Immature natural killer cell (primary cell): ENCODE results near the gene REL. TPM values are rescaled to one million over a fixed set of nuclear protein-coding genes. Genes with fewer than 3 reads are reported as not detected.
"Not testable (repeated sequence)": the region's sequence is repeated elsewhere in the genome, so short reads cannot be mapped to it uniquely, and the experiment has no call there.

Experiments
- DNase-seq, 3 donors: peaks; one replicate each; pipeline ENCODE4 v3.0.0; 2022; ENCODE audit warnings: mixed read lengths in 1 of 3
- H3K27ac Mint-ChIP-seq, 6 donors: one replicate each; pipeline ENCODE4 v1.8.0; 2020; ENCODE audit warnings: mixed read lengths in 6 of 6, mild to moderate bottlenecking in 5 of 6, inconsistent platforms in 4 of 6, moderate library complexity in 3 of 6
- H3K27me3 Mint-ChIP-seq, 3 donors: one replicate each; pipeline ENCODE4 v1.8.0; 2020 to 2021; ENCODE audit warnings: low read depth in 3 of 3, mild to moderate bottlenecking in 3 of 3, mixed read lengths in 3 of 3, moderate library complexity in 3 of 3, inconsistent platforms in 1 of 3
- H3K36me3 Mint-ChIP-seq, 3 donors: one replicate each; pipeline ENCODE4 v1.8.0; 2020; ENCODE audit warnings: mixed read lengths in 3 of 3, inconsistent platforms in 2 of 3, mild to moderate bottlenecking in 2 of 3
- H3K4me1 Mint-ChIP-seq, 2 donors: one replicate each; pipeline ENCODE4 v1.8.0; 2020; ENCODE audit warnings: inconsistent platforms in 2 of 2, mild to moderate bottlenecking in 2 of 2, mixed read lengths in 2 of 2, moderate library complexity in 1 of 2
- H3K4me3 Mint-ChIP-seq, 5 donors: one replicate each; pipeline ENCODE4 v1.8.0; 2020; ENCODE audit warnings: mild to moderate bottlenecking in 5 of 5, mixed read lengths in 5 of 5, inconsistent platforms in 3 of 5, moderate library complexity in 3 of 5
- H3K9me3 Mint-ChIP-seq, 6 donors: one replicate each; pipeline ENCODE4 v1.8.0; 2020; ENCODE audit warnings: mild to moderate bottlenecking in 6 of 6, mixed read lengths in 6 of 6, inconsistent platforms in 4 of 6, moderate library complexity in 3 of 6
- polyA plus RNA-seq, 3 donors: library from polyadenylated mRNA; unstranded; fragments of 300-500 nt; fragmentation: Illumina TruSeq; gene quantifications; one replicate each; pipeline ENCODE4 v1.2.3, GENCODE V29; 2021

The REL gene
- polyA plus RNA-seq, 3 donors from 2014 or later: 6.4 to 47.7 (median 21.7) TPM

DNA sequence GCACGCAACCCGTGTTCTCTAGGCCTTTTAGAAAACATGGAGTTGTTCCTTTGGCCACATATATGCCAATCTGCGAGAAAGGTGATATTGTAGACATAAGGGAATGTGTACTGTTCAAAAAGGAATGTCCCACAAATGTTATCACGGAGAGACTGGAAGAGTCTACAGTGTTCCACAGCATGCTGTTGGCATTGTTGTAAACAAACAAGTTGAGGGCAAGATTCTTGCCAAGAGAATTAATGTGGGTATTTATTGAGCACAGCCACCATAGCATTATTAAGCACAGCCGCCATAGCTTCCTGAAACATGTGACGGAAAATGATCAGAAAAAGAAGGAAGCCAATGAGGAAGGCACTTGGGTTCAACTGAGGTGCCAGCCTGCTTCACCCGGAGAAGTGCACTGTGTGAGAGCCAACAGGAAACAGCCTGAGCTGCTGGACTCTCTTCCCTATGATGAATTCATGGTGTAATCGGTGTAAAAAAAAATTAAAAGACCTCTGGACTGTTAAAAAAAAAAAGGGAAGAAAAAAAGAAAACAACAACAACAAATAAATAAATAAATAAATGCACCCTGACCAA, 29.0 kb upstream of the REL start:
- DNase-seq: no peak
- H3K9me3 Mint-ChIP-seq: peaks cover 0 to 3% (median 0%) of the 10 kb centered on the region in 6 donors
- H3K4me3 Mint-ChIP-seq: no peak overlapping the region
- H3K27me3 Mint-ChIP-seq: peaks cover 0 to 3% (median 3%) of the 10 kb centered on the region in 3 donors
- no peaks in the 10 kb centered on the region for H3K4me1 Mint-ChIP-seq
- peaks cover 0 to 3% (median 0%) of the 10 kb centered on the region in 3 donors for H3K36me3 Mint-ChIP-seq
- no peak overlapping the region for H3K27ac Mint-ChIP-seq

- Mint-ChIP-seq H3K4me3 (no peak overlapping the region), H3K9me3 (peaks cover 0 to 3% (median 0%) of the 10 kb centered on the region in 6 donors), H3K27ac (peak overlapping the region in 1 of 6 donors; percentile 1), H3K27me3 (peaks cover 0 to 3% (median 3%) of the 10 kb centered on the region in 3 donors), H3K36me3 (peaks cover 0 to 3% (median 0%) of the 10 kb centered on the region in 3 donors), H3K4me1 (no peaks in the 10 kb centered on the region)
- DNase-seq: no peak
Observed at GRCh38 chr2:60853531-60853930, 27.8 kb upstream of the REL start.

DNA sequence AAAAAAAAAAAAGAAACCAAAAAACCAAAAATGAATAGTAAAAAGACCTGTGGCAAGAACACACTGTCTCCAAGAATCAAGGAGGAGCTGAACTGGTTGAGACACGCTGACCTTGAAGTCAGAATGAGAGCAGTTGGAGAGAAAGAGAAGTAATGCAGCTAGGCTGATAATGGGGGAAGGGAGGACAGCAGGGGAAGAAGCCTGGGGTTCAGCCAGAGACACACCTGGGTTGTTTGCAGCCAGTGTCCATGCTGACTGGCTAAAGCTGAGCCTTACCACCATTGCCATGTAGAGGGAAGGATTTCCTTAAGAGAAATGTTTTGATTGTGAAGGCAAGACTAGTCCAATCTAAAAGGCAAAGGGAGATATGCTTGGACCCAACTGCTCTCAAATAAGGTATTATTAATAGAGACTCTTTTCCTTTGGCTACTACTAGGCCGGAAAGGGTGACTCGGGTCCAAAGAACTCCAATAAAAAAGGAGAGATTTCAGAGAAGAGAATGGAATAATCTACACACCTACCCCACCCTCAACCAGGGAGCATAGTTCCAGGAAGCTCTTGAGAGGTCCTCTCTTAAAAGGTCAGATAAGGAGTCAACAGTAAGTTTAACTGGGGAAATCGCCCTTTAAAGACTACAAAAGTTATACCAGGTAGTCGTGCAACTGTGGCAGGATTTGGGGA, 25.2 kb upstream of the REL start:
- no peaks in the 10 kb centered on the region for H3K4me1 Mint-ChIP-seq
- peaks cover 0 to 3% (median 0%) of the 10 kb centered on the region in 3 donors for H3K36me3 Mint-ChIP-seq
- H3K27me3 Mint-ChIP-seq: peaks cover 0 to 2% (median 0%) of the 10 kb centered on the region in 3 donors
- peaks cover 0 to 3% (median 0%) of the 10 kb centered on the region in 6 donors for H3K9me3 Mint-ChIP-seq
- H3K27ac Mint-ChIP-seq: peak overlapping the region in 1 of 6 donors; percentile 46
- no peak for DNase-seq
- no peak overlapping the region for H3K4me3 Mint-ChIP-seq

- H3K27me3 Mint-ChIP-seq: peaks cover 2 to 5% (median 3%) of the 10 kb centered on the region in 3 donors
- no peak overlapping the region for H3K27ac Mint-ChIP-seq
Observed at GRCh38 chr2:60857056-60857455, 24.3 kb upstream of the REL start.

GRCh38 chr2:60858897-60859311, 22.5 kb upstream of the REL start:
- peaks cover 0 to 4% (median 0%) of the 10 kb centered on the region in 3 donors for H3K36me3 Mint-ChIP-seq
- peaks cover 3 to 8% (median 7%) of the 10 kb centered on the region in 3 donors for H3K27me3 Mint-ChIP-seq
- H3K4me3 Mint-ChIP-seq: no peak overlapping the region
- DNase-seq: no peak
- peaks cover 0 to 1% (median 0%) of the 10 kb centered on the region in 6 donors for H3K9me3 Mint-ChIP-seq
- no peaks in the 10 kb centered on the region for H3K4me1 Mint-ChIP-seq
- H3K27ac Mint-ChIP-seq: no peak overlapping the region

More at GRCh38 chr2:60857056-60857455, 24.3 kb upstream of the REL start:
- Mint-ChIP-seq H3K4me3 (no peak overlapping the region), H3K36me3 (peaks cover 0 to 2% (median 0%) of the 10 kb centered on the region in 3 donors), H3K4me1 (no peaks in the 10 kb centered on the region), H3K9me3 (peaks cover 0 to 3% (median 0%) of the 10 kb centered on the region in 6 donors)
- no peak for DNase-seq

DNA sequence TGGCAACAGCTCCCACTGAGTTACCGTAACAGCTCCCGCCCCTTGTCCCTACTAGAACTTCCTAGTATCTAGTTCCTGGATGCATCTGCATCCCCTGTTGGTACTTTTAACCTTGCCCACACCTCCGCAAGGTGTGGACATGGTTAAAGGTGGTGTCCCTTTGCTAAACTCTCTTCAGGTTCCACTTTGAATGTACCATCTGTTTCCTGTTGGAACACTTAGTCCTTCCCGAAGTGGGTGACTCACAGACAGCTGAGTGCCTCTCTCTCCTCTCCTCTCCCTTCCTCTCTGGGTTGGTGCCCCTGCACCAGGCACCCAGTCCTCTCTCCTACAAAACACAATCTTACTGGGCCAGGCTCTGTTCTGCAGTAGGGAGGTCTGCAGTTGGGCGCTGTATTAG, 19.6 kb upstream of the REL start:
- H3K36me3 Mint-ChIP-seq: peaks cover under 1 to 4% (median 4%) of the 10 kb centered on the region in 3 donors
- no peak overlapping the region for H3K4me3 Mint-ChIP-seq
- no peak for DNase-seq
- peaks cover 3 to 8% (median 7%) of the 10 kb centered on the region in 3 donors for H3K27me3 Mint-ChIP-seq
- peaks cover 0 to 2% (median 0%) of the 10 kb centered on the region in 6 donors for H3K9me3 Mint-ChIP-seq
- no peak overlapping the region for H3K27ac Mint-ChIP-seq
- H3K4me1 Mint-ChIP-seq: peaks cover 3 to 5% of the 10 kb centered on the region in 2 donors

- peaks cover 4 to 9% (median 7%) of the 10 kb centered on the region in 3 donors for H3K27me3 Mint-ChIP-seq
- H3K4me3 Mint-ChIP-seq: no peak overlapping the region
- H3K27ac Mint-ChIP-seq: peak overlapping the region in 1 of 6 donors; percentile 13
- peaks cover under 1 to 9% (median 2%) of the 10 kb centered on the region in 6 donors for H3K9me3 Mint-ChIP-seq
- peaks cover 11 to 14% of the 10 kb centered on the region in 2 donors for H3K4me1 Mint-ChIP-seq
- peaks cover 5 to 10% (median 7%) of the 10 kb centered on the region in 3 donors for H3K36me3 Mint-ChIP-seq
- no peak for DNase-seq
Observed at GRCh38 chr2:60862642-60863041, 18.7 kb upstream of the REL start.

DNA sequence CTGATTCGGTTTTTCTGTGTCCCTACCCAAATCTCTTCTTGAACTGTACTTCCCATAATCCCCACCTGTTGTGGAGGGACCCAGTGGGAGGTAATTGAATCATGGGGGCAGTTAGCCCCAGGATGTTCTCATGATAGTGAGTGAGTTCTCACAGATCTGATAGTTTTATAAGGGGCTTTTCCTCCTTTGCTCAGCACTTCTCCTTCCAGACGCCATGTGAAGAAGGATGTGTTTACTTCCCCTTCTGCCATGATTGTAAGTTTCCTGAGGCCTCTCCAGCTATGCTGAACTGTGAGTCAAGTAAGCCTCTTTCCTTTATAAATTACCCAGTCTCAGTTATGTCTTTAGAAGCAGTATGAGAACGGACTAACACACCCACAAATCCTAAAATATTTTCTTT, 16.0 kb upstream of the REL start:
- H3K27me3 Mint-ChIP-seq: peaks cover 8 to 11% (median 10%) of the 10 kb centered on the region in 3 donors
- not testable (repeated sequence) for H3K4me3 Mint-ChIP-seq, DNase-seq, H3K27ac Mint-ChIP-seq
- peaks cover 4 to 14% (median 5%) of the 10 kb centered on the region in 6 donors for H3K9me3 Mint-ChIP-seq
- peaks cover 23 to 27% of the 10 kb centered on the region in 2 donors for H3K4me1 Mint-ChIP-seq
- H3K36me3 Mint-ChIP-seq: peaks cover 9 to 14% (median 10%) of the 10 kb centered on the region in 3 donors

DNA sequence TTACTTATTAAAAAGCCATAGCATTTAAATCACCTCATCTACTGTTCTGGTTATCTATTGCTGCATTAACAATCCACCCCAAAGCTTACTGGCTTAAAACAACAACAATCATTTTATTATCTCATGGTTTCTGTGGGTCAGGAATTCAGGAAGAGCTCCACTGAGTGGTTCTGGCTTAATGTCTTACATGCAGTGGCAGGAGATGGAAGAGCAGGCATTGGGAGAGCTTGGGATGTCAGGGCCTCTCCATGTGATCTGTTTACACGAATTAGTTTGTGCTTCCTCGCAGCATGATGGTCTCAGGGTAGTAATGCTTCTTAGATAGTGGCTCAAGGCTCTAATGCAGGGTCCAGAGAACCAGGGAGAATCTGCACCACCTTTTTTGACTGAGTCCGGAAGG, 14.4 kb upstream of the REL start:
- peak overlapping the region; percentile 47 to 69 (median 57) for H3K4me3 Mint-ChIP-seq
- peak overlapping the region; percentile 63 to 90 (median 82) for H3K27ac Mint-ChIP-seq
- peaks cover 9 to 14% (median 10%) of the 10 kb centered on the region in 3 donors for H3K36me3 Mint-ChIP-seq
- no peak for DNase-seq
- peaks cover 6 to 9% (median 6%) of the 10 kb centered on the region in 3 donors for H3K27me3 Mint-ChIP-seq
- H3K4me1 Mint-ChIP-seq: peaks cover 23 to 27% of the 10 kb centered on the region in 2 donors
- peaks cover 4 to 14% (median 5%) of the 10 kb centered on the region in 6 donors for H3K9me3 Mint-ChIP-seq

GRCh38 chr2:60867848-60868247, 13.5 kb upstream of the REL start:
- H3K4me1 Mint-ChIP-seq: peaks cover 23 to 27% of the 10 kb centered on the region in 2 donors
- H3K36me3 Mint-ChIP-seq: peaks cover 9 to 14% (median 10%) of the 10 kb centered on the region in 3 donors
- H3K4me3 Mint-ChIP-seq: peak overlapping the region; percentile 56 to 83 (median 80)
- H3K27ac Mint-ChIP-seq: peak overlapping the region; percentile 88 to 98 (median 94)
- DNase-seq: peak; percentile 57 to 70 (median 69)
- H3K27me3 Mint-ChIP-seq: peaks cover 5 to 9% (median 5%) of the 10 kb centered on the region in 3 donors
- peaks cover 4 to 14% (median 5%) of the 10 kb centered on the region in 6 donors for H3K9me3 Mint-ChIP-seq

DNA sequence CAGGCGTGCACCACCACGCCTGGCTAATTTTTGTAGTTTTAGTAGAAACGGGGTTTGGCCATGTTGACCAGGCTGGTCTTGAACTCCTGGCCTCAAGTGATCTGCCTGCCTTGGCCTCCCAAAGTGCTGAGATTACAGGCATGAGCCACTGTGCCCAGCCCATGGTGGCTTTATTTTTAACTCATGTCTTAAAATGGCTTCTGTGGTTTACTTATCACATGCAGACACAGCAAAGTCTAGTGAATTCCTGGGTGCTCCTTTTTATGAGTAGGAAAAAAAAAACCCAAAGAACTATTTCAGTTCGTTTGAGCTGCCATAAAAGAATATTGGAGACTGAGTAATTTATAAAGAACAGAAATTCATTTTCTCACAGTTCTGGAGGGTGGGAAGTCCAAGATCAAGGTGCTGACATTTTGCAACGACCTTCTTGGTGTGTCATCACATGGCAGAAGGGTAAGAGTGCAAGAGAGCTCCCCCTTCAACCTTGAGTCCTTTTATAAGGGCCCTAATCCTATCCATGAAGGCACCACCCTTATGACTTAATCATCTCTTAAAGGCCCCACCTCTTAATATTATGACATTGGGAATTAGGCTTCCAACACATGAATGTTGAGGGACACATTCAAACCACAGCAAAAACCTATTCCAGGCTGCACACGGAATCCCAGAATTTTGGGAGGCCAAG, 12.6 kb upstream of the REL start:
- Mint-ChIP-seq H3K4me3 (peak overlapping the region in 2 of 5 donors; percentile 18 to 25), H3K27ac (peak overlapping the region; percentile 29 to 98 (median 88)), H3K4me1 (peaks cover 23 to 27% of the 10 kb centered on the region in 2 donors), H3K9me3 (peaks cover 4 to 14% (median 5%) of the 10 kb centered on the region in 6 donors), H3K27me3 (peaks cover 3 to 5% (median 4%) of the 10 kb centered on the region in 3 donors), H3K36me3 (peaks cover 5 to 14% (median 10%) of the 10 kb centered on the region in 3 donors)
- no peak for DNase-seq

- peak overlapping the region in 2 of 6 donors; percentile 10 to 44 for H3K27ac Mint-ChIP-seq
- H3K4me1 Mint-ChIP-seq: peaks cover 13 to 14% of the 10 kb centered on the region in 2 donors
- H3K27me3 Mint-ChIP-seq: peaks cover 3 to 5% (median 4%) of the 10 kb centered on the region in 3 donors
- H3K36me3 Mint-ChIP-seq: peaks cover 4 to 5% (median 5%) of the 10 kb centered on the region in 3 donors
- H3K9me3 Mint-ChIP-seq: peaks cover 3 to 6% (median 4%) of the 10 kb centered on the region in 6 donors
- DNase-seq: no peak
- H3K4me3 Mint-ChIP-seq: no peak overlapping the region
Observed at GRCh38 chr2:60872510-60872928, 8.9 kb upstream of the REL start.

DNA sequence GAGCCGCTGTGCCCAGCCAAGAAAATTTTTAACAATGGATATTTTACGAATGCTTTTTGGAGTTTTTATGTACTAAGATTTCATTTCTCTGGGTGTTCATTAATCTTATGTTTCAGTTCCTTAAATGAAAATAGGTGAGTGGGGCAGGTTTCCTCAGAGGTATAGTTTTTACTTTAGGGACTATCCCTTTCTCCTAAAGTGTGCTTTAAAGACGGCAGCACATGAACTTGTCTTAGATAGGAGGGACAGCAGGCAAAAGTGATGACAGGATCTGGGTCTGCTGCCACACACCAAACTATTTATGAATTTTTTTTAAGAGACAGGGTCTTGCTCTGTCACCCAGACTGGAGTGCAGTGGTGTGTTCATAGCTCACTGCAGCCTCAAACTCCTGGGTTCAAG, 8.0 kb upstream of the REL start:
- no peaks in the 10 kb centered on the region for H3K27me3 Mint-ChIP-seq

More for the DNA sequence above, 8.0 kb upstream of the REL start:
- H3K4me3 Mint-ChIP-seq: no peak overlapping the region
- H3K27ac Mint-ChIP-seq: no peak overlapping the region
- no peaks in the 10 kb centered on the region for H3K36me3 Mint-ChIP-seq
- DNase-seq: no peak
- H3K9me3 Mint-ChIP-seq: no peaks in the 10 kb centered on the region
- peaks cover 5 to 6% of the 10 kb centered on the region in 2 donors for H3K4me1 Mint-ChIP-seq
